Islet of Langerhans (tissue), 1 donor: ENCODE measurements around the gene CDH18.
A peak's percentile ranks its signal among the peaks of the same experiment; 100 is the strongest.
"Not testable (repeated sequence)": the region's sequence is repeated elsewhere in the genome, so short reads cannot be mapped to it uniquely, and the experiment has no call there.

Experiments used
- FAIRE-seq: peaks from one replicate; lab custom pipeline; 2011; peaks lifted over from hg19 to GRCh38; lab: Jason Lieb, UNC

CDH18 gene

DNA sequence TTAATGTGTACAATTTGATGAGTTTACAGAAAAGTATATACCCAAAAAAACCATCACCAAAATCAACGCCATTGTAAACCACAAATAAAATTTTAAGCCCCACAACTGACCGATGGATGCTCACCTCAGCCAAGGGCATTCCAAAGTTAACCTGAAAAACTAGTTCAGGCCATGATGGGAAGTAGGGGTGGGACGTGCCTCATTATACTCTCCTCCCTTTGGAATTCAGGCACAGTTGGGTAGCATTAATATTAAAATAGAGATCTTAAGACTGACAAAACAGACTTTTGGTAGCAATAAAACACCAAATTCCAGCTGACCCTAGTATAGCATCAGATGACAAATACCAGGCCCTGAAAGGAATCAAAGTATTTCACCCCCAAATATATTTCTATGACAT is 129.0 kb downstream of the CDH18 start:
- FAIRE-seq: no peak

DNA sequence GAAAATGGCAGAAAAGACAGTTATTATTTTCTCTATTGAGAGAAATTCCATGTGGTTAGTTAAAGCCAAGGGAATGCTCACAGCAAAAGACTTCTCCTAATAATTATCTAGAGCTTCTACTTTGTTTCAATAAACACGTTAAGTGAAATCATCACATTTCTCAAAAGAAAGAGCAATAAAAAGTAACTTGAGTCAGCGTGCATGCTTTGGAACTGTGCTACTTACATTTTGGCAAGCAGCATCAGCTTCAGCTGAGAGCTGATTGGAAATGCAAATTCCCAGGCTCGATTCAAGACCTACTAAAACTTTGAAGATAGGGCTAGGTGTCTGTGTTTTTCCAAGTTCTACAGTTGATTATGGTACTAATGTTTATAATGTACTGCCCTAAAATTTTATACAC is 132.1 kb downstream of the CDH18 start:
- FAIRE-seq: no peak

GRCh38 chr5:19855453-19855852 is 132.5 kb downstream of the CDH18 start:
- peak; percentile 33 for FAIRE-seq

DNA sequence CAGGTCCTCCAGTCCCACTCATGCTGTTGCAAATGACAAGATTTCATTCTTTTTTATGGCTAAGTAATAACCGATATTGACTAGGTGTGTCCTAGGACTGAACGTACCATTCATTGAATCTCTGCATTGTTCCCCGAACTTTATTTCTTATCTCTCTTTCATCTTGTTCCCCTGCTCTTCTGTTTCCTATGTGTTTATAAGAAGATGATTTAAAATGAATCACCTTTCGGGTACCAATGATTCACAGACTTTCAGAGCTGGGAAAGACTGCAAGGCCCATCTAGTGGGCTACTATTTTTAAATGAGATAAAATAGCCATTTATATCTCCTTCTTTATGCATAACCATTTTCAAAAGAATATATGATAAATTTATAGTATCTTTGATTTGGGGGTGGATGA is 133.0 kb downstream of the CDH18 start:
- no peak for FAIRE-seq

DNA sequence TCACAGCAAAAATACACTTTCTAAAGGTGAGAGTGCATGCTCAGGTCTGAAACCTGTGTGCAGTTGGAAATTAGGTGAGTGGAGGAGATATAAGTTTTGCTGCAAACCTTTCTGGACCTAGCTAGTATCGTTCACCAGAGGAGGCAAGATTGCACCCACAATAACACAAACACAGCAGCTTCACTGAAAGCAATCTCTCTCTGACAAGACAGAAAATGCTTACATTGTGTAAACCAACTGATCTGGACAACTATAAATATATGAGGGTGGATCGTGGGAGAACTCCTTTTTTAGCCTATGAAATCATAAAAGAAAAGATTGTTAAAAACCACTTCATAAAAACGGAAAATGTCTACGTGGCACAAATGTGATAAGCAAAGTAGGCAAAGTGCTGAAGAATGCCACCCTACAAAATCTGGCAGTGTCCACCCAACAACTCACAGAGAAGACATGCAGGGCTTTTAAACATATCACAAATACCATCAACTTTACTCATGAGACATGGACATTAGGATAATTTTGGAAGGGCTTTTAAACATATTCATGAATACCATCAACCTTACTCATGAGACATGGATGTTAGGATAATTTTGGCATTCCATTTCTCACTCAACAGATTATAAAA is 134.3 kb downstream of the CDH18 start:
- no peak for FAIRE-seq

- no peak for FAIRE-seq
Measured at GRCh38 chr5:19837536-19838174, 150.3 kb downstream of the CDH18 start.

DNA sequence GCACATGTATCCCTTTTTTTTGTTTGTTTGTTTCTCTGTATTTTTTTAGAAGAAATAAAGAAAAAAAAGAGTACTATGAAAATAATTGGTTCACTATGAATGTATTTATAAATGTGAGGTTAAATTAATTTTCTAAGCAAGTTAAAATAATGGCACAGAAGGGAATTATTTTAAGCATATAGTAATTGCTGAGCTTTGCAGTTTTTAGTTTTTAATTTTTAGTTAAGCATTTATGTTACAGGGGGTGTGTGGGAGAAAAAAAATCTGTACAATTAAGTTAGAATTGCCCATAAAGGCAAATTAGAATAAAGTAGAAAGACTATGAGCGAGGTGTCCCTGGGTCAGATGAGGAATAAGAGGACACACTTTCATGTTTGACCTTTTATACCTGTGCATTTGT is 152.6 kb downstream of the CDH18 start:
- no peak for FAIRE-seq

GRCh38 chr5:19812720-19813119 is 175.3 kb downstream of the CDH18 start:
- not testable (repeated sequence) for FAIRE-seq

DNA sequence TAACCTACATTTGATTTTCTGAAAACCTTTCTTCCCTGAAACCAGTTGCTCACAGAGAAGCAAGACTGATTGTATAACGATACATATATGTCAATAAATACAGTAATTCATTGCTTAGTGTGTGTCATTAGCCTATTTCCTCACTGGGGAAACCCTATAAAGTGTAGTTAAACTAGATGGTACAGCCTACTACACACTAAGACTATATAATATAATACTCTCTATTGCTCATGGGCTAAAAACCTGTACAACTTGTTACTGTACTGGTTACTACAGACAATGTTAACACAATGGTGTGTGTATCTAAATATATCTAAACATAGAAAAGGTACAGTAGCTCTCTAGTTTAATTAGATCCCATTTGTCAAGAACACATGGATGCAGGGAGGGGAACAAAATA is 181.2 kb downstream of the CDH18 start:
- FAIRE-seq: no peak

GRCh38 chr5:19802686-19803085 is 185.3 kb downstream of the CDH18 start:
- FAIRE-seq: no peak

GRCh38 chr5:19795218-19795617 is 192.8 kb downstream of the CDH18 start:
- FAIRE-seq: no peak

DNA sequence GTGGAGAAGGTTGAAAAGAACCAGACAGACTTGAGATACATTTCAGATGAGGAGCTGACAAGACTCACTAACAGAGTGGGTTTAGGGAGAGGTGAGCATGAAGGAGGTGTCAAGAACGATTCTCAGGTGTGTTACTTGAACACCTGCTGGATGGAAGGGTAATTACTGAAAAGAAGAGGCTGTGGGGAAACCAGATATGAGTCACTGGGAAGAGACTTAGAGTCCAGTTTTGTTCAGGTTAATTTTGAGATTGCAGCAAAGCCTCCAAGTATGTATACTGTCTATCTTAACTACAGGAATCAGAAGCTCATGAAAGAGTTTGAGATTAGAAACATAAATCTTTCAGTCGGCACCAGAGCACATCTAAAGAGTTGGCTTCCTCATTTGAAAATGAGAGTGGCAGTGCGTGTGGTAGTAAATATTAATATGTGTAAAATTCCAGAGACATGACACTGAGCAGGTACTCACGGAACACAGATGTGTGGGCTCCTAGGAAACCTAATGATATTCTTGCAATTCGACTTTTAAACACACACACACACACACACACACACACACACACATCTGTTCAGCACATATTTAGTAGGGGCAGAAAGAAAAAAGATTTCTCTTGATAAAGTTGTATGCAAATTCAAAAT is 197.1 kb downstream of the CDH18 start:
- no peak for FAIRE-seq

GRCh38 chr5:19782566-19782965 is 205.4 kb downstream of the CDH18 start:
- FAIRE-seq: no peak

- no peak for FAIRE-seq
Measured at GRCh38 chr5:19777363-19777762, 210.6 kb downstream of the CDH18 start.

GRCh38 chr5:19776886-19777285 is 211.1 kb downstream of the CDH18 start:
- not testable (repeated sequence) for FAIRE-seq

GRCh38 chr5:19771174-19771835 is 216.7 kb downstream of the CDH18 start:
- FAIRE-seq: no peak

DNA sequence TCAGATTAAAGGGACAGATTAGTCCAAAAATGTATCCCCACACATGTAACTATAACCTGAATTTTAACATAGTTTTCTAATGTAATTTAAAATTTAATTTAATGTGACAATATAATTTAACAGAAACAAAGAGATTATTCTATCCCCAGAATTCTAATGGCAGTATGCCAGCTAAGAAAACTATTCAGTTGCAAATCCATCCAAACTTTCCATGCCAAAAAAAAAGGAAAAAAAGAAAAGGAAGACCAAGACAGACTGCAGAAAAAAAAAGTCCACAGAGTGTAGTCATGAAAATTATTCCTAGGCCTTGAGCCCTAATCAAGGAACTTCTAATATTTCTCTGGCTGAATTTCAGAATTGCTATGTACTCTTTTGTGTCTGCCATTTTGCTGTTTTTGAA is 217.6 kb downstream of the CDH18 start:
- FAIRE-seq: no peak

- FAIRE-seq: no peak
Measured at GRCh38 chr5:19767987-19768386, 220.0 kb downstream of the CDH18 start.

- FAIRE-seq: no peak
Measured at GRCh38 chr5:19753579-19753978, 234.4 kb downstream of the CDH18 start.

GRCh38 chr5:19751326-19751725 is 236.7 kb downstream of the CDH18 start:
- FAIRE-seq: no peak

GRCh38 chr5:19745247-19745646 is 242.8 kb downstream of the CDH18 start:
- no peak for FAIRE-seq

DNA sequence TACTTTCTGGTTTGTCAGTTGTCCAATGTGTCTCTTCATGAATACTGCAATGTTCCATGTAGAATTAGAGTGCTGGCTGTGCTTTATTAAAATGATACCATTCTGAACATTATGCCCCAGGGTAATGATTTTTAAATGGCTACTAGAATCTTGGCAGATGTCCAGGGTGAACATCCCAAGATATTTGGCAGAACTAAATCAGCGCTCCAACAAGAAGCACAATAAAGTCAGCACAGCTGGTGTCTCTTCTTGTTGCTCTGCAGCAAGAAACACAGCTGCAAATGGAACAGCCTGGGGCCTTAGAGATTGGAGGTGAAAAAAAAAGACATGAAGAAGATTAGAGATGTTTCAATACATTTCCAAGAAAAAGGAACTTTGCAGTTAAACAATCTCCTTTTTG is 248.3 kb downstream of the CDH18 start:
- no peak for FAIRE-seq

DNA sequence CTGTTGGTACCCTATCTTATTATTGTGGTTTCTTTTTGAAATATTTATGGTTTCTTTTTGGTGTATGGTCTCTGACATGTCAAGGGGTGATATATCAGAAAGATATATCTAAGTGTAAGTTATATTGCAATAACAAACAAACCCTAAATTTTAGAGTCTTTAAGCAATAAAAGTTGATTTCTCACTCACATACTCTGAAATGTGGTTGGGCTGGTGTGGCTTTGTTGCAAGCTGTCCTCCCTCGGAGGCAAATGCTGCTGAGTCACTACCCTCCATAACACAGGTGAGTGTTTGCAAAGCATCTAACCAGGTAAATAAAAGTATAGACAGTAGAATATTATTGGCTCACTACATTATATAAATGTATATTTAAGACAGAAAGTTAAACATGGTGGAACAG is 253.2 kb downstream of the CDH18 start:
- no peak for FAIRE-seq
